ENCODE measurements around the gene WDR20.
"Not testable (repeated sequence)": the region's sequence is repeated elsewhere in the genome, so short reads cannot be mapped to it uniquely, and the experiment has no call there.

The WDR20 gene

DNA sequence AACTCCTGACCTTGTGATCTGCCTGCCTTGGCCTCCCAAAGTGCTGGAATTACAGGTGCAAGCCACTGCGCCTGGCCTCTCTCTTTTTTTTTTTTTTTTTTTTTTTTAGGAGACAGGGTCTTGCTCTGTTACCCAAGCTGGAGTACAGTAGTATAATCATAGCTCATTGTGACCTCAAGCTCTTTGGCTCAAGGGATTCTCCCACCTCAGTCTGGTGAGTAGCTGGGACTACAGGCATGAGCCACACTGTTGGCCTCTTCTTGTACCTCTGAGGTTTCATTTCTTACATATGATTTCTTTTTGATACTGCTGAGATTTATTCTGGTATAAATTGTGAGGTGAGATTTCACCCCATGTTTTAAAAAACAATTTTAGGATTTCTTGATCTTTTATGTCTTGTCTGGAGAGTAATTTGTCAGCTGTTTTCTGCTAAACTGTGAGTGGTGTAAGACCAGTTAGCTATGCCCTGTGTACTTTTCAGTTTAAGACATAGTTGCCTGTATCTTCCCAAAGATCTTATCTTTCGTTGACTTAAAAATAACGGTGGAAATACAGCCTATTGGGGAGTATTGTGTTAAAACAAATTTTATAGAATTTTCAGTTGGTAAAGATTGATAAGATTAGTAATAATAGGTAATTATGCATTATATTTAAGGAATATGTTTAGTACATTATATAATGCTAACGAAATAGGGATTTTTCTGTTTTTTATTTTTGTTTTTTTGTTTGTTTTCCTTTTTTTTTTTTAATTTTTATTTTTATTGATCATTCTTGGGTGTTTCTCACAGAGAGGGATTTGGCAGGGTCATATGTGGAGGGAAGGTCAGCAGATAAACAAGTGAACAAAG is 31.7 kb downstream of the WDR20 start:
- DNase-seq (ENCODE audit: low read depth in 2 of 2) = no peak

- not testable (repeated sequence) for DNase-seq (ENCODE audit: low read depth in 2 of 2)
Observed at GRCh38 chr14:102172021-102172272, 32.2 kb downstream of the WDR20 start.

- DNase-seq (ENCODE audit: low read depth in 2 of 2) = not testable (repeated sequence)
Observed at GRCh38 chr14:102172721-102173120, 33.0 kb downstream of the WDR20 start.

GRCh38 chr14:102177161-102177560 is 37.5 kb downstream of the WDR20 start:
- no peak for DNase-seq (ENCODE audit: low read depth in 2 of 2)

- DNase-seq (ENCODE audit: low read depth in 2 of 2) = no peak
Observed at GRCh38 chr14:102178806-102179205, 39.1 kb downstream of the WDR20 start.

DNA sequence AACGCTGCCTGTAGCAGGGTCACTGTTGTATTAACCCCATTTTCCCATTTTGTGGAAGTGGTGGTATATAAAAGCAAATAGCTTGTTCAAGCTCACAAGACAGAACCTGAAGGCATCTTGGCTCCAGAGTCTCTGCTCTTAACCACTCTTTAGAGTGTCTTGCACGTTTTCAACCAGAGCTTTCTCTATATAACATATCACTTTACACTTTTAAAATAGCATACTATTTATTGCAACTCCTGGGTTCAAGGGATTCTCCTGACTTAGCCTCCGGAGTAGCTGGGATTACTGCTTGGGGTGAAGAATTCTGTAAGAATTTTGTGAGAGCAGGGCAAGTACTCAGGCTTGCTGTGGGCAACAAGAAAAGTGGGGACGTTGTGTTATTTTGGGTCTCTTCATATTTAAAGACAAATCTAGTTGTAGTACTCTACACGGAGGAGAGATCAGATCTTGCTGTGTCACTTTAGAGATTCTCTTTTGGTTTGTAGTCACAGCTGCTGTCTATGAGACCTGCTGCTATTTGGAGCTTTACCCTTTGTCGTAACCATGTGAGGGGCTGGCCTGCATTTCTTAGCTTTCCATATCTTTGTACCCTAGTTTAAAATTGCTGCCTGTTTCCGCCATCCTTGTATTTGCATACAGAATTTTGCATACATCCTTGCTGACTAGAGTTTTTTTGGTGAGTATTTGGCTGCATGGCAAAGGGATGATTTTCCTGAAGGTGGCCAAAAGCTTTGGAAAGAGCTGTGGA is 40.7 kb downstream of the WDR20 start:
- DNase-seq (ENCODE audit: low read depth in 2 of 2) = no peak

GRCh38 chr14:102181187-102181586 is 41.5 kb downstream of the WDR20 start:
- no peak for DNase-seq (ENCODE audit: low read depth in 2 of 2)

- DNase-seq (ENCODE audit: low read depth in 2 of 2) = no peak
Observed at GRCh38 chr14:102182190-102182589, 42.5 kb downstream of the WDR20 start.

- DNase-seq (ENCODE audit: low read depth in 2 of 2) = no peak
Observed at GRCh38 chr14:102182936-102183619, 43.4 kb downstream of the WDR20 start.

GRCh38 chr14:102183886-102184285 is 44.2 kb downstream of the WDR20 start:
- no peak for DNase-seq (ENCODE audit: low read depth in 2 of 2)

GRCh38 chr14:102184316-102185035 is 44.8 kb downstream of the WDR20 start:
- no peak for DNase-seq (ENCODE audit: low read depth in 2 of 2)

DNA sequence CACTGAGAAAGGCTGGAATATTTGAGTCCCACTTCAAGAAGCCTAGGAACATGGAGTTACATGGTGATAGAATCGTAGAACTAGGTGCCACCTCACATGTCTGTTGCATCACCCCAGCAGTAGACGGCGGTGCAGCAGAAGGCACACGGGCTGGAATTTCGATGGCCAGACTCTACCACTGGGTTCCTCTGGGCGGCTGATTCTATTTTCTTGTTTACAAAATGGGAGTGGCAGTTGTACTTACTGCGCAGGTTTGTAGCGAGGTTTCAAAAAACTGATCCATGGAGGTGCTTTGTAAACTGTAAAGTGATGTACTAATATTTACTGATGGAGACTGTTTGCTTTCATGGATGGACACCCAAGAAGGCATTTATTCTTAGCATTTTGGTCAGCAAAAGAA is 45.7 kb downstream of the WDR20 start:
- DNase-seq (ENCODE audit: low read depth in 2 of 2) = no peak

DNA sequence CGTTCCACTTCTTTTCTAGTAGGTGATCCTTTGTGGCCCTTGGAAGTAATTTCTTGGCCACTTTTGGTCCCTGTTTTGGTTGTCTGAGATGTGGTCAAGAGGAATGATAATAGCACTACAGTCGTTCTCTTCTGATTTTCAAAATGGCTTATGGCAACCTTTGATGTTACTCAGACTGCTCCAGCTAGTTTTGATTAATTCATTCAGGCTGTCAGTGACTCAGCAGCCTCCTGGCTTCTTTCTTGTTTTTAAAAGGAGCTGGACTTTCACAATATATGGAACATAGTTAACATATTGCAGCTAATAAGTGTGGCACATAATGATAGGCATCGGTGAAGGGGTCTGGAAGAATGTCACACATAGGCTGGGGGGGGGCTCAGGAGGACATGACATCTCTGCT is 47.3 kb downstream of the WDR20 start:
- no peak for DNase-seq (ENCODE audit: low read depth in 2 of 2)

GRCh38 chr14:102187568-102188001 is 47.9 kb downstream of the WDR20 start:
- no peak for DNase-seq (ENCODE audit: low read depth in 2 of 2)

DNA sequence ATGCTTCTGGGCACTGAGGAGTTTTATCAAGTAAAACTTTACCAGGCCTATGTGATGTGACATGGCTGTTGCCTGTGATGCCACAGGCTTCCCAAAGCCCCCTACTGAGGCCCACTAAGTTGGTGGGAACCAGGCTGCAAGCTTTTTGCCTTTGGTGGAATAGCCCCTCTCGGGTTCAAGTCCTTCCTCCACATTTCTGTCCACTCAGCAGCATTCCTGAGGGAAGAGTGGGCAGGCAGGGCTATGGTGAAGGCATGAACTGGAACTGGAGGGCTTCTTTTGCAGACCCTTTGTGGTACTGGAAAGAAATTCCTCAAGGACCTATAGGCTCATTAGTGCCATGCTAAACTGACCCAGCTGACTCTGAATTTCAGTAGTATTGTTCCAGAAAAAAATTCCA is 48.5 kb downstream of the WDR20 start:
- DNase-seq (ENCODE audit: low read depth in 2 of 2) = no peak

DNA sequence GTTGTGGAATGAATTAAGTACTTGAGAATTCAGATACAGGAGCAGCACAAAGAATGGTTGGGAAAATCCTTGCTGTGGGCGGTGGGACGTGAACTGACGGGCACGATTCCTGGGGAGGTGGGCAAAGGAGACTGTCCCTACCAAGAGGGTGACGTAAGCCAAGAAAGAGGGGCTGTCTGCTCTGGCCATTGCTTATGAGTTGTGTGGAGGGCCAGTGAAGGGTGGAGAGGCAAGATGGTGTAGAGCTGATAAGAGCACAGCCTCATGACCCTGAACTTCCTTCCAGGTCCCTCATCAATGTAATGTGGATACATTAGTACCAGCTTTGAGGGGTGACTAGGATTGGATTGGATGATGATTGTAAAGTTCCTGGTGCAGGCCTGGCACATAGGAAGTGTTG is 50.2 kb downstream of the WDR20 start:
- DNase-seq (ENCODE audit: low read depth in 2 of 2) = no peak

DNA sequence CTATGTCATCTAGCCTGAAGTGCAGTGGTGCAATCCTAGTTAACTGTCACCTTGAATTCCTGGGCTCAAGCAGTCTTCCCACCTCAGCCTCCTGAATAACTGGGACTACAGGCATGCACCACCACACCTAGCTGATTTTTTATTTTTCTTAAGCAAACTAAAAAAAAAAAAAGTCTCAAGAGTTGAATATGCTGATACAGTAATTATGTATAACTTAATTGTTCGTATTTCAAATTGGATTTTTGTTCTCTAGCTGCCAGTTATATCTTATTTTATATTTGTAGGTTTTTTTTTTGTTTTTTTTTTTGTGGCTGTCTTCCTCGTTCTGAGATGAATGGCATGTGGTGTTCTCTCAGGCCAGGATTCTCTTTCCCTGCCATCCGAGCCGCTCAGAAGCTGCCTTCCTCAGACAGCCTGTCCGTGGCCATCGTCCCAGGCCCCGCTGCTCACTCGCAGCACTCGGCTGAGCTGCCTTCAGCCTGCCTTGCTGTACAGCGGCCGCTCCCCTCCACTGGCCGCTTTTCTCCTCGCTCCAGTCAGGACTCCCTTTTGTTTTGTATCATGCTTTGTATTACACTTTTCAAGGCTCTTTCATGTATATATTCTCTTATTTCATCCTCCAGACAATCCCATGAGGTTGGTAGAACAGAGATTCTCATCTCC is 53.3 kb downstream of the WDR20 start:
- no peak for DNase-seq (ENCODE audit: low read depth in 2 of 2)

DNA sequence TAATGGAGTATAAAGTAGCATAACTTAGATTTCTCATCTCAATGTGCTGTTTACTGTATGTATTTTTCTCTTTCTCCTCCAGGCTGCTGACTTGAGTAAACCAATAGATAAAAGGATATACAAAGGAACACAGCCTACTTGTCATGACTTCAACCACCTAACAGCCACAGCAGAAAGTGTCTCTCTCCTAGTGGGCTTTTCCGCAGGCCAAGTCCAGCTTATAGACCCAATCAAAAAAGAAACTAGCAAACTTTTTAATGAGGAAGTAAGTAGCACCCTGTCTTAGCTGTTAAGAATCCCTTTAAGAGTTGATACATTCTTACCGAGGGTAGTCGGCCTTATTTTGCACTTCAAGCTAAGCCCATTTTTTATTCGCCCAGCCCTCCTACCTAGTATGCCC is 55.2 kb downstream of the WDR20 start:
- DNase-seq (ENCODE audit: low read depth in 2 of 2) = no peak

- no peak for DNase-seq (ENCODE audit: low read depth in 2 of 2)
Observed at GRCh38 chr14:102195446-102195845, 55.7 kb downstream of the WDR20 start.

GRCh38 chr14:102196039-102196901 is 56.6 kb downstream of the WDR20 start:
- no peak for DNase-seq (ENCODE audit: low read depth in 2 of 2)

DNA sequence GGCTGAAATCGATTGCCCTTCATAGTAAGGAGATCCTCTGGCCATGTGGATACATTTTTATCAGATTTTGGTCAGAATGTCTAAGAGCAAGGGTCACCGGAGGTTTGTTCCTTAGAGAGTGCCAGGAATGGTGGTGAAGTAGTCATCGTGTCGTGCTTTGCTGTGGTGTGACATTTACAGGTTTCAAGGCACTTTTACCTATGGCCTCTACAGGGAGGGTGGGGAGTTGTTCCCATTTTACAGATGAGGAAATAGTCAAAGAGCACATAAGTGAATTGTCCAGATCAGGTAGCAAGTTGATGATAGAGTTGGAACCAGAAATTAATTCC is 57.2 kb downstream of the WDR20 start:
- DNase-seq (ENCODE audit: low read depth in 2 of 2) = no peak
